ENCODE results near the gene MBNL2. TPM values are rescaled to one million over a fixed set of nuclear protein-coding genes. Genes with fewer than 3 reads are reported as not detected.

Gene MBNL2
- total and polyA plus RNA-seq, 2 donors from 2014 or later = 18.8 to 70.5 TPM

GRCh38 chr13:97411984-97412383, 189.9 kb downstream of the MBNL2 start:
- no peaks in the 10 kb centered on the region for H3K27me3 ChIP-seq (ENCODE audit: control insufficient read depth, insufficient read depth, low read length)
- DNase-seq (no peak), FAIRE-seq (no peak)
- intact Hi-C loops (cut with DNase I) = no loop called here
- H3K9ac ChIP-seq (ENCODE audit: low read length in 3 of 3) = no peak overlapping the region
- no peak overlapping the region for H3K4me3 ChIP-seq (ENCODE audit: low read length in 3 of 3)
- H3K27ac ChIP-seq (ENCODE audit: low read depth in 2 of 2, low read length in 2 of 2) = no peak overlapping the region
- H3K36me3 ChIP-seq (ENCODE audit: control insufficient read depth in 2 of 3, insufficient read depth in 3 of 3, low read length in 3 of 3) = no peaks in the 10 kb centered on the region
- H3K4me1 ChIP-seq (ENCODE audit: control insufficient read depth in 2 of 3, insufficient read depth in 2 of 3, low read depth in 1 of 3, low read length in 3 of 3) = no peaks in the 10 kb centered on the region
- no peaks in the 10 kb centered on the region for H3K9me3 ChIP-seq (ENCODE audit: control insufficient read depth in 2 of 3, insufficient read depth in 1 of 3, low read length in 3 of 3)
- TF ChIP-seq CTCF (IDR thresholded peaks at IDR 0.05; ENCODE audit: borderline replicate concordance, extremely low read depth, insufficient read depth) = no peak

- Histone ChIP-seq H3K9ac (ENCODE audit: low read length in 3 of 3) (no peak overlapping the region), H3K9me3 (ENCODE audit: control insufficient read depth in 2 of 3, insufficient read depth in 1 of 3, low read length in 3 of 3) (no peaks in the 10 kb centered on the region), H3K27ac (ENCODE audit: low read depth in 2 of 2, low read length in 2 of 2) (no peak overlapping the region), H3K4me1 (ENCODE audit: control insufficient read depth in 2 of 3, insufficient read depth in 2 of 3, low read depth in 1 of 3, low read length in 3 of 3) (no peaks in the 10 kb centered on the region), H3K36me3 (ENCODE audit: control insufficient read depth in 2 of 3, insufficient read depth in 3 of 3, low read length in 3 of 3) (no peaks in the 10 kb centered on the region), H3K27me3 (ENCODE audit: control insufficient read depth, insufficient read depth, low read length) (no peaks in the 10 kb centered on the region), H3K4me3 (ENCODE audit: low read length in 3 of 3) (no peak overlapping the region)
- intact Hi-C loops (cut with DNase I) = no loop called here
- DNase-seq = no peak
- TF ChIP-seq CTCF (IDR thresholded peaks at IDR 0.05; ENCODE audit: borderline replicate concordance, extremely low read depth, insufficient read depth) = no peak
- no peak for FAIRE-seq
Observed at GRCh38 chr13:97413694-97414093, 191.6 kb downstream of the MBNL2 start.

GRCh38 chr13:97414392-97414791, 192.3 kb downstream of the MBNL2 start:
- no peak for DNase-seq
- Histone ChIP-seq H3K36me3 (ENCODE audit: control insufficient read depth in 2 of 3, insufficient read depth in 3 of 3, low read length in 3 of 3) (no peaks in the 10 kb centered on the region), H3K27me3 (ENCODE audit: control insufficient read depth, insufficient read depth, low read length) (no peaks in the 10 kb centered on the region), H3K4me3 (ENCODE audit: low read length in 3 of 3) (no peak overlapping the region), H3K27ac (ENCODE audit: low read depth in 2 of 2, low read length in 2 of 2) (no peak overlapping the region), H3K9ac (ENCODE audit: low read length in 3 of 3) (no peak overlapping the region), H3K9me3 (ENCODE audit: control insufficient read depth in 2 of 3, insufficient read depth in 1 of 3, low read length in 3 of 3) (no peaks in the 10 kb centered on the region), H3K4me1 (ENCODE audit: control insufficient read depth in 2 of 3, insufficient read depth in 2 of 3, low read depth in 1 of 3, low read length in 3 of 3) (no peaks in the 10 kb centered on the region)
- no peak for FAIRE-seq
- intact Hi-C loops (cut with DNase I) = no loop called here
- TF ChIP-seq CTCF (IDR thresholded peaks at IDR 0.05; ENCODE audit: borderline replicate concordance, extremely low read depth, insufficient read depth) = no peak

GRCh38 chr13:97417698-97418097, 195.6 kb downstream of the MBNL2 start:
- Histone ChIP-seq H3K9ac (ENCODE audit: low read length in 3 of 3) (no peak overlapping the region), H3K4me1 (ENCODE audit: control insufficient read depth in 2 of 3, insufficient read depth in 2 of 3, low read depth in 1 of 3, low read length in 3 of 3) (no peaks in the 10 kb centered on the region), H3K4me3 (ENCODE audit: low read length in 3 of 3) (no peak overlapping the region), H3K27ac (ENCODE audit: low read depth in 2 of 2, low read length in 2 of 2) (no peak overlapping the region), H3K27me3 (ENCODE audit: control insufficient read depth, insufficient read depth, low read length) (no peaks in the 10 kb centered on the region), H3K9me3 (ENCODE audit: control insufficient read depth in 2 of 3, insufficient read depth in 1 of 3, low read length in 3 of 3) (no peaks in the 10 kb centered on the region), H3K36me3 (ENCODE audit: control insufficient read depth in 2 of 3, insufficient read depth in 3 of 3, low read length in 3 of 3) (no peaks in the 10 kb centered on the region)
- TF ChIP-seq CTCF (IDR thresholded peaks at IDR 0.05; ENCODE audit: borderline replicate concordance, extremely low read depth, insufficient read depth) = no peak
- FAIRE-seq (no peak), DNase-seq (peak in 1 of 5 donors; percentile 24)
- intact Hi-C loops (cut with DNase I) = no loop called here

All from kidney (tissue), 14 donors.